Keratinocyte (primary cell): ENCODE measurements around the gene ZC3H6.

Experiments used
- EZH2 ChIP-seq: IDR thresholded peaks from one replicate; pipeline ENCODE4 v1.6.1; 2012; ENCODE audit warnings: inconsistent platforms, mild to moderate bottlenecking, low read length, moderate library complexity
- TF ChIP-seq, protein P1 (sequence below), 3 experiments: IDR thresholded peaks in 1 of 3; conservative IDR thresholded peaks in 1 of 3; optimal IDR thresholded peaks in 1 of 3; 2 replicates in 2 of 3; 3 replicates in 1 of 3; pipeline versions ENCODE3 to v1.5.1; 2011; ENCODE audit warnings: low read length in 3 of 3, mild to moderate bottlenecking in 3 of 3, moderate library complexity in 2 of 3, control low read depth in 1 of 3, inconsistent platforms in 1 of 3; ENCODE audit not compliant: insufficient read depth in 2 of 3; ENCODE audit errors: extremely low read depth in 1 of 3

DNA sequence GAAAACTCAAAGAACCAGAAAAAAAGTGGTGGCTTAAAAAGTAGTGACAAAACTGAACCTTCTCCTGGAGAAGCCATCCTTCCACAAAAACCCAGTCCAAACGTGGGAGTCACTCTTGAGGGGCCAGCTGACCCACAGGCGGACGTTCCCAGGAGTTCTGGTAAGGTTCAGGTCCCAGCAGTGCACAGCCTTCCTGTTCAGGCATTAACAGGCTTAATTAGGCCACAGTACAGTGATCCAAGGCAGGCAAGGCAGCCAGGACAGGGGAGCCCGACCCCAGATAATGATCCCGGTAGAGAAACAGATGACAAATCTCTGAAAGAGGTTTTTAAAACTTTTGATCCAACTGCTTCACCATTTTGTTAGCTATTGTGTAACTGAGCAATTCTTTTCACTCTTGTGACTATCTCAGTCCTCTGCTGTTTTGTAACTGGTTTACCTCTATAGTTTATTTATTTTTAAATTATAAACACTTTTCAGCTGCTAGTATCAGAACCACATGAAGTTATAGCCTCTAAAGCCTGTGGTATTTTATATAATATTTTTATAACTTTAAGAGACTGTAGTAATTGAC, 56.8 kb downstream of the ZC3H6 start:
- TF ChIP-seq, protein P1, sequence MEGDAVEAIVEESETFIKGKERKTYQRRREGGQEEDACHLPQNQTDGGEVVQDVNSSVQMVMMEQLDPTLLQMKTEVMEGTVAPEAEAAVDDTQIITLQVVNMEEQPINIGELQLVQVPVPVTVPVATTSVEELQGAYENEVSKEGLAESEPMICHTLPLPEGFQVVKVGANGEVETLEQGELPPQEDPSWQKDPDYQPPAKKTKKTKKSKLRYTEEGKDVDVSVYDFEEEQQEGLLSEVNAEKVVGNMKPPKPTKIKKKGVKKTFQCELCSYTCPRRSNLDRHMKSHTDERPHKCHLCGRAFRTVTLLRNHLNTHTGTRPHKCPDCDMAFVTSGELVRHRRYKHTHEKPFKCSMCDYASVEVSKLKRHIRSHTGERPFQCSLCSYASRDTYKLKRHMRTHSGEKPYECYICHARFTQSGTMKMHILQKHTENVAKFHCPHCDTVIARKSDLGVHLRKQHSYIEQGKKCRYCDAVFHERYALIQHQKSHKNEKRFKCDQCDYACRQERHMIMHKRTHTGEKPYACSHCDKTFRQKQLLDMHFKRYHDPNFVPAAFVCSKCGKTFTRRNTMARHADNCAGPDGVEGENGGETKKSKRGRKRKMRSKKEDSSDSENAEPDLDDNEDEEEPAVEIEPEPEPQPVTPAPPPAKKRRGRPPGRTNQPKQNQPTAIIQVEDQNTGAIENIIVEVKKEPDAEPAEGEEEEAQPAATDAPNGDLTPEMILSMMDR (optimal IDR thresholded peaks at IDR 0.05 in 1 of 3, IDR thresholded peaks at IDR 0.05 in 1 of 3, conservative IDR thresholded peaks at IDR 0.05 in 1 of 3; ENCODE audit: extremely low read depth in 1 of 3, insufficient read depth in 2 of 3, low read length in 3 of 3) = no peak
- TF ChIP-seq EZH2 = no peak
